Measurements from ENCODE around the gene EXD3.

Gene EXD3

GRCh38 chr9:137278721-137279711, 143.9 kb downstream of the EXD3 start:
- no peak for ATAC-seq

GRCh38 chr9:137278061-137278701, 144.8 kb downstream of the EXD3 start:
- ATAC-seq, result peak; percentile 8 to 12

GRCh38 chr9:137277329-137278041, 145.5 kb downstream of the EXD3 start, which contains the start of gene TOR4A:
TSS of gene TOR4A (plus strand) at chr9:137277726. CDS start at chr9:137278690, 964 bp downstream.
- ATAC-seq, result peak; percentile 72 to 76

- no peak for ATAC-seq
Measured at GRCh38 chr9:137276473-137277328, 146.3 kb downstream of the EXD3 start.

- ATAC-seq, result no peak
Measured at GRCh38 chr9:137275588-137276472, 147.1 kb downstream of the EXD3 start.

GRCh38 chr9:137275203-137275587, 147.8 kb downstream of the EXD3 start:
- no peak for ATAC-seq

- no peak for ATAC-seq
Measured at GRCh38 chr9:137273611-137274320, 149.2 kb downstream of the EXD3 start.

GRCh38 chr9:137273095-137273490, 149.9 kb downstream of the EXD3 start:
- no peak for ATAC-seq

GRCh38 chr9:137272241-137273094, 150.5 kb downstream of the EXD3 start:
- ATAC-seq, result no peak

GRCh38 chr9:137271696-137272076, 151.3 kb downstream of the EXD3 start:
- ATAC-seq, result no peak

- no peak for ATAC-seq
Measured at GRCh38 chr9:137270929-137271695, 151.8 kb downstream of the EXD3 start.

- no peak for ATAC-seq
Measured at GRCh38 chr9:137269231-137269772, 153.7 kb downstream of the EXD3 start.

- no peak for ATAC-seq
Measured at GRCh38 chr9:137268538-137269201, 154.3 kb downstream of the EXD3 start.

GRCh38 chr9:137267933-137268355, 155.0 kb downstream of the EXD3 start:
- peak; percentile 44 to 48 for ATAC-seq

- no peak for ATAC-seq
Measured at GRCh38 chr9:137266585-137267453, 156.1 kb downstream of the EXD3 start.

GRCh38 chr9:137266162-137266527, 156.8 kb downstream of the EXD3 start:
- ATAC-seq, result no peak
